AG10803 (cell line): Measurements from ENCODE around the gene ADGRB3.

Experiments
- DNase-seq: peaks from one replicate; pipeline ENCODE4 v3.0.0; 2010; ENCODE audit warnings: low read depth
- H3K4me3 ChIP-seq: 2 replicates; pipeline ENCODE4 v1.5.1; 2011; ENCODE audit warnings: mild to moderate bottlenecking, low read length, control low read depth
- TF ChIP-seq, protein P1 (sequence below): conservative IDR thresholded peaks from 2 replicates; pipeline ENCODE4 v1.5.1; 2011; ENCODE audit warnings: mild to moderate bottlenecking, low read length, control low read depth, inconsistent platforms

The ADGRB3 gene

GRCh38 chr6:69185276-69185675, 550.2 kb downstream of the ADGRB3 start:
- DNase-seq = no peak
- TF ChIP-seq, protein P1, sequence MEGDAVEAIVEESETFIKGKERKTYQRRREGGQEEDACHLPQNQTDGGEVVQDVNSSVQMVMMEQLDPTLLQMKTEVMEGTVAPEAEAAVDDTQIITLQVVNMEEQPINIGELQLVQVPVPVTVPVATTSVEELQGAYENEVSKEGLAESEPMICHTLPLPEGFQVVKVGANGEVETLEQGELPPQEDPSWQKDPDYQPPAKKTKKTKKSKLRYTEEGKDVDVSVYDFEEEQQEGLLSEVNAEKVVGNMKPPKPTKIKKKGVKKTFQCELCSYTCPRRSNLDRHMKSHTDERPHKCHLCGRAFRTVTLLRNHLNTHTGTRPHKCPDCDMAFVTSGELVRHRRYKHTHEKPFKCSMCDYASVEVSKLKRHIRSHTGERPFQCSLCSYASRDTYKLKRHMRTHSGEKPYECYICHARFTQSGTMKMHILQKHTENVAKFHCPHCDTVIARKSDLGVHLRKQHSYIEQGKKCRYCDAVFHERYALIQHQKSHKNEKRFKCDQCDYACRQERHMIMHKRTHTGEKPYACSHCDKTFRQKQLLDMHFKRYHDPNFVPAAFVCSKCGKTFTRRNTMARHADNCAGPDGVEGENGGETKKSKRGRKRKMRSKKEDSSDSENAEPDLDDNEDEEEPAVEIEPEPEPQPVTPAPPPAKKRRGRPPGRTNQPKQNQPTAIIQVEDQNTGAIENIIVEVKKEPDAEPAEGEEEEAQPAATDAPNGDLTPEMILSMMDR = no peak
- no peak overlapping the region for H3K4me3 ChIP-seq

DNA sequence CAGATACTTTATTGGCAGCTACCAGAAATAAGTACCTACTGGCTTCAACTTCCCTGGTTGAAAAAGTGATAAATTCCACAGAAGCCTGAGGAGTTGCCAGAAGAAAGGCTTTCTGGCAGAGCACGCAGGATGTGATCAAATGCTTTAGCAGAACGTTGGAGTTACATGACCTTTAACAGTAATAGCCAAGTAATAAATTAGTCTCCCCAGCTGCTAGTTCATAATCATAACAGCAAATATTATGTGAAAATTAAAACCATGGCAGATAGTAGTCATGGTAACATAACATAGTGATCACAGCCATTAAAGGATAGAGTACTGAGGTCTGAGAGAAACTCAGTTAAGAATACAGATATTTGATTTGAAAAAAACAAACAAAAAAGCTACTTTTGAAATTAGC, 567.7 kb downstream of the ADGRB3 start:
- no peak overlapping the region for H3K4me3 ChIP-seq
- DNase-seq = no peak
- TF ChIP-seq, protein P1 = no peak

GRCh38 chr6:69216127-69216526, 581.0 kb downstream of the ADGRB3 start:
- no peak overlapping the region for H3K4me3 ChIP-seq
- DNase-seq = no peak
- TF ChIP-seq, protein P1 = no peak

- TF ChIP-seq, protein P1 = no peak
- H3K4me3 ChIP-seq = no peak overlapping the region
- no peak for DNase-seq
These were observed 582.3 kb downstream of the ADGRB3 start for GRCh38 chr6:69217343-69217742.

- TF ChIP-seq, protein P1 = no peak
- no peak overlapping the region for H3K4me3 ChIP-seq
- DNase-seq = no peak
These were observed 585.3 kb downstream of the ADGRB3 start for GRCh38 chr6:69220375-69220774.

GRCh38 chr6:69232008-69232407, 596.9 kb downstream of the ADGRB3 start:
- no peak for DNase-seq

GRCh38 chr6:69232496-69232895, 597.4 kb downstream of the ADGRB3 start:
- no peak for DNase-seq
- TF ChIP-seq, protein P1 = no peak
- H3K4me3 ChIP-seq = no peak overlapping the region

More at GRCh38 chr6:69232008-69232407, 596.9 kb downstream of the ADGRB3 start:
- TF ChIP-seq, protein P1 = no peak
- no peak overlapping the region for H3K4me3 ChIP-seq
